ENCODE data around the gene POC1B.
A peak's percentile ranks its signal among the peaks of the same experiment; 100 is the strongest.

Gene POC1B

DNA sequence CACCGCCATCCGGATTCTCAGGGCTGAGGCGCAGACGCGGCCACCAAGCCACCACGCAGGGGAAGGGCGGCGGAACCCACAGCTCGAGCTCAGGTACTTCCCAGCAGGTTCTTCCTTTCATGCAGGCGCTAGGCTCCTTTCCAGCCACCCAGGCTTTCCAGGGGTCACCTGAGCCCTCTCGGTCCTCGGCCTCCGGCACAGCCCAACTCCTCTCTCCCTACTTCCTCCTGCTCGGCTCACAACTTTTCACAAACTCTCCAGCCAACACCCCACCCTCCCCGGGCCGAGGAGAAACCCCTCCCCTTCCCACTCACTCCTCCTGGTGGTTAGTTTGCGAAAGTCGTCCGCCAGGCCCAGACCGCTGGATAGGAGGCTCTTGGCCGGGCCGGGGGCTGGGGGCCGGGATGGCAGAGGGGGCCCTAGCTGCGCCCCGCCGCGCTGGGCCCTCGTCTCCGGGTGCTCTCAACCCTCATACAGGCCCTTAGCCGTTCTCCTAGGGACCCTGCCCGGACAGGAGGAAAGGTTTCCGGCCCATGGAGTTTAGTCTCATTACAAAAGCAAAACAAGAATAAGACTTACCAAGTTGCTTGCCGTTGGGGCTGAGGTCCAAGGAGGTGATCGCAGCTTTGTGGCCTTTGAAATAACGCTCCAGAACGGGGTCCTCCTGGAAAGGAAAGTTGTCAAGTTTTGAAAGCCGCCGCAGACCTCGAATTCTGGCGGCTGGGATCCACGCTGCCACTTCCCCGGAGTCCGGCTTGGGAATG lies 1.1 kb downstream of the POC1B start, which contains the start of gene GALNT4:
Gene GALNT4 (minus strand): TSS at position 256 of the 764 bp plus-strand sequence. CDS start 247 bp downstream, at position 9.
- DNase-seq (ENCODE audit: low spot score) = peak; percentile 93
- TF ChIP-seq, protein P1, sequence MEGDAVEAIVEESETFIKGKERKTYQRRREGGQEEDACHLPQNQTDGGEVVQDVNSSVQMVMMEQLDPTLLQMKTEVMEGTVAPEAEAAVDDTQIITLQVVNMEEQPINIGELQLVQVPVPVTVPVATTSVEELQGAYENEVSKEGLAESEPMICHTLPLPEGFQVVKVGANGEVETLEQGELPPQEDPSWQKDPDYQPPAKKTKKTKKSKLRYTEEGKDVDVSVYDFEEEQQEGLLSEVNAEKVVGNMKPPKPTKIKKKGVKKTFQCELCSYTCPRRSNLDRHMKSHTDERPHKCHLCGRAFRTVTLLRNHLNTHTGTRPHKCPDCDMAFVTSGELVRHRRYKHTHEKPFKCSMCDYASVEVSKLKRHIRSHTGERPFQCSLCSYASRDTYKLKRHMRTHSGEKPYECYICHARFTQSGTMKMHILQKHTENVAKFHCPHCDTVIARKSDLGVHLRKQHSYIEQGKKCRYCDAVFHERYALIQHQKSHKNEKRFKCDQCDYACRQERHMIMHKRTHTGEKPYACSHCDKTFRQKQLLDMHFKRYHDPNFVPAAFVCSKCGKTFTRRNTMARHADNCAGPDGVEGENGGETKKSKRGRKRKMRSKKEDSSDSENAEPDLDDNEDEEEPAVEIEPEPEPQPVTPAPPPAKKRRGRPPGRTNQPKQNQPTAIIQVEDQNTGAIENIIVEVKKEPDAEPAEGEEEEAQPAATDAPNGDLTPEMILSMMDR (IDR thresholded peaks at IDR 0.05) = peak; percentile 49
- Histone ChIP-seq H3K4me3 (peak within 1 kb of the TSS; percentile 97), H3K27ac (peak within 1 kb of the TSS; percentile 92 to 97)

DNA sequence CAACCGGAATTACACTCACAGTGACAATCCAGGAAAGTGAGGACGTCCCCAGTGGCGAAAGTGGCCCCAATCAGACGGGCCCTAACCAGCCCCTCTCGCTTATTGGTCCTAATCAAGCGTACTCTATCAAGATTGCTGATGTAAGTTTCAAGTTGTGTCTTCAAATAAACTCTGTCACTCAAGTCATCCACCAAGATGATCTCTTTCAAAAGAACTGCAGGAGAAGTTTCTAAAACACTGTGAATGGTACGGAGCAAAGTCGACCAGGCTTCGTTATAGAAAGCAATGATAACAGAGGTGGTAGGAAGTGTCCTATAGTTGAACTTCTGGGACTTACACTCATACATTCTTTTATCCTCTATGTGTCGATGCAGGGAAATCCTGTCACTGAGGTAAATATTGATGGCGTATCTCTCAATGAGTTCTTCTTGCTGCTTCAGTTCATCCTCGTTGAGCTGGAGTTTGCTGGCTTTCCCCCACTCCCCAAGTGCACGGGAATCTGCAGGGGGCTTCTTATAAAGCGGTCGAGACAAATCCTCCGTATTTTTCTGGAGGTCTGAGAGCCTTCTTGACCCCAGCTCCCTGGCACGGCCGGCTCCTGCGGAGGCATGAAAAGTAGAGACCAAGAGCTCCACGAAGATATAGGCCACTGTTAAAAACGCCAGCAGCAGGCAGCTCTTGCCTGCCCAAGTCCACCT lies 1.9 kb downstream of the POC1B start:
- TF ChIP-seq, protein P1 (IDR thresholded peaks at IDR 0.05) = no peak
- H3K27ac ChIP-seq = peak overlapping the region; percentile 92 to 97

DNA sequence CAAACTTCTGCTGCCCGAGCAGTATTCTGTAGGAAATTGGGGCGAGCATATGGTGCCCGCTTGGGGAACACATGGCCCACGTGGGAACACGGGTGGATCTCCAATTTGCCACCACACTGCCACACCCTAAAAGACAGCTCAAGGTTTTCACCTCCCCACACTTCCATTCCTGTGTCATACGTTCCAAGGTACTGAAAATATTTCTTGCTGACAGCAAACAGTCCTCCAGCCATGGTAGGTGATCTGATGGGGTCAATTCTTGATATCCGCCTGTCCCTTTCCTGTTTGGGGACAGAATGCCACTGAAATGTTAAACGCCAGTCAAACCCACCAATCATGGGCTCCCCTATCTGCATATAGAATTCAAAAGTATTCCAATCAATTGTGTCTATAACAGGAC lies 2.5 kb downstream of the POC1B start:
- H3K4me3 ChIP-seq = peak overlapping the region; percentile 97
- no peak for DNase-seq (ENCODE audit: low spot score)
- no peak overlapping the region for H3K27ac ChIP-seq
- TF ChIP-seq, protein P1 (IDR thresholded peaks at IDR 0.05) = no peak

More for the DNA sequence above, 1.9 kb downstream of the POC1B start:
- no peak for DNase-seq (ENCODE audit: low spot score)
- H3K4me3 ChIP-seq = peak overlapping the region; percentile 97

DNA sequence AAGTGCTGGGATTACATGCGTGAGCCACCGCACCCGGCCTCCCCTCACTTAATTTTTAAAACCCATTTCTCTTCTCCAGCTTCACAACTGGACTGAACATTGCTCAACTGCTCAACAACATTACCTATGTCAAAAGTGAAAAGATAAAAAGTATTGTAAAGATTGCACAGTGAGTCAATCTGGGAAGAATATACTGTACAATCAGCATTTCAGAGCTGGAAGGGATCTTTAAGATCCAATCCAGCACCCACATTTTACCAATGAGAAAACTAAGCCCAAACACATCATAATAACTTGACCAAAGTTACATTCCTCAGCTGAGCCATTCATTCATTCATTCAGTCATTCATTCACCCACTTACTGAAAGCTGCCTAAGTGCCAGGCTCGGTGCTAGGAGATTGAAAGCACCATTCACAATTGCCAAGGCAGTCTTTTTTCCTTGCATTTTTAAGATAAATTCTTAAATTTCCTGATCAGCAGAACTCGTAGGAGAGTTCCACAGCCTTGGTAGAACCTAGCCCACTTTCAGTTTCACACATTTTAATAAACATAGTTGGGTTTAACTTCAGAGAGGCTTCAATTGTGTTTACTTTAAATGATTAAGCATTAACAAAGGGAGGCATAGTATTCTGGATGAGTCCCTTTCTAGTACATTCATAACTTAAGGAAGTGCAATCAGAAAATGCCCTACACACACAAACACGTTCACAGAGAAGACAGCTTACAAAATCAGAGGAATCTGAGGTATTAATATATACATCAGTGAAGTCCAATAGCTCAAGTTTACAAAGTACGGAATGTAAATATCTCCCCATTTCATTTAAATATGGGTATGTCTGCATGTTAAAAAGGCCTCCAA lies 4.3 kb downstream of the POC1B start:
- DNase-seq (ENCODE audit: low spot score) = no peak

DNA sequence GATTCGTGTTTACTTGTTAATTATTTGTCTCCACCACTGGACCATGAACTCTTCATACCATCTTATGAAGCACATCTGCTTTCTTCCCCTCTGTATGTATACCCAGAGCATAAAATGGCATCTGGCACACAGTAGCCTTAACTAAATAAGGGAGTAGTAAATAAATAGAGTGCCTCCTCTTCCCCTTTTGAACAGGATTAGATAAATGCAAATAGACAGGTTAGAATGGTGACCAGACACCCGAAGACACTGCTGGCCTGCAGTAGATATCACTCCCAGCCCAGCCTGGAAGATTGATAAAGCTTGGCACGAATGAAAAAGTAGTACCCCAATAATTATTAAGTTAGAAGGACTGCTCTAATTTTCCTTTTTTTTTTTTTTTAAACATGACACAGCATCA lies 8.1 kb downstream of the POC1B start:
- TF ChIP-seq, protein P1 (IDR thresholded peaks at IDR 0.05) = no peak
- no peak overlapping the region for H3K4me3 ChIP-seq
- no peak for DNase-seq (ENCODE audit: low spot score)
- no peak overlapping the region for H3K27ac ChIP-seq

More for the DNA sequence above, 4.3 kb downstream of the POC1B start:
- no peak overlapping the region for H3K27ac ChIP-seq
- H3K4me3 ChIP-seq = peak overlapping the region; percentile 41
- TF ChIP-seq, protein P1 (IDR thresholded peaks at IDR 0.05) = no peak

DNA sequence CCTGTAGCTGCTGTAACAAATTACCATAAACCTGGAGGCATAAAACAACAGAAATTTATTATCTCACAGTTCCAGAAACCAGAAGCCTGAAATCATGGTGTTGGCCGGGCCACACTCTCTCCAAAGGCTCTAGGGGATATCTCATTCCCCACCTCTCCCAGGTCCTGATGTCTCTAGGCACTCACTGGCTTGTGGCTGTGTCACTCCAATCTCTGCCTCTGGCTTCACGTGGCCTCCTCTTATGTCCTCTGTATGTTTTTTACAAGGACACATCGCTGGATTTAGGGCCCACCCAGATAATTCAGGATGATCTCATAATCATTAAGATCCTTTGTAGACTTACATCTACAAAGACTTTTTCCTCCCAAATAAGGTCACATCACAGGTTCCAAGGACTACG lies 9.2 kb downstream of the POC1B start:
- TF ChIP-seq, protein P1 (IDR thresholded peaks at IDR 0.05) = no peak
- no peak overlapping the region for H3K4me3 ChIP-seq
- H3K27ac ChIP-seq = no peak overlapping the region
- DNase-seq (ENCODE audit: low spot score) = no peak

Measured in coronary artery (tissue), 2 donors.